ENCODE data around the gene TPPP2.
"Not testable (repeated sequence)": the region's sequence is repeated elsewhere in the genome, so short reads cannot be mapped to it uniquely, and the experiment has no call there.

The TPPP2 gene

DNA sequence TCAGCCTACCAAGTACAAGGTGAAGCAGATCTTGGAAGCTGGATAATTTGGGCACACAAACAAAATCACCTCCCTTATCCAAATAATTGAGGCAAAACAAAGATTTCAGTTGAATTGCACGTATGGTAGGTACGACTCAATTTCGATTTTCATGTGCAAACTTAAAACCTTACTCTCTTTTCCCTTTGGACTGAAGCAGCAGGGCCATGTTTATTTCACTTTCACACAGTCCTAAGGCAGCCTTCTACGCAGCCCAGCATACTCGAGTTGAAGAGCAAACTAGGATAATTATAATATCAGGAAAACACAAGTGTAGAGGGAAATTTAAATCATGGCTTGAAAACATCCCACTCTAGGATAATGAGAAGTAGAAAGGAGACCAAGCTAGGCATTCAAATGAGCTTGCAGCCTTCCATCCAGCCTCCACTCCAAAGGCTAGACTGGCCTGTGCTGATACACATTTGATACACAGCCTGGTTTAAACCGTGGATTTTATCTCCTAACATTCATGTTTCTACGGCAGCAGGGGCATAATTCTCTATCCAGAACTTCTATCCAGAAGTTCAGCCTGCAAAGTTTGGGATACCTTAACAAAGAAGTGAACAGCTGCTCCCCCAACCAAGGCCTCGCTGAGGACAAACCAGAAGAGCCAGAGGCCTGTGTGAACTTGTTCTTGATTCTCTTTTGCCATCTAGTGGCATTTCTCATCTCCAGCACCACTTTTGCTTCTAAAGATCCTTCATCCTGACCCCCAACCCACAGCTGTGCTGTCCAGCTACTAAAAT is 9.8 kb downstream of the TPPP2 start:
- FAIRE-seq, result peak; percentile 60

DNA sequence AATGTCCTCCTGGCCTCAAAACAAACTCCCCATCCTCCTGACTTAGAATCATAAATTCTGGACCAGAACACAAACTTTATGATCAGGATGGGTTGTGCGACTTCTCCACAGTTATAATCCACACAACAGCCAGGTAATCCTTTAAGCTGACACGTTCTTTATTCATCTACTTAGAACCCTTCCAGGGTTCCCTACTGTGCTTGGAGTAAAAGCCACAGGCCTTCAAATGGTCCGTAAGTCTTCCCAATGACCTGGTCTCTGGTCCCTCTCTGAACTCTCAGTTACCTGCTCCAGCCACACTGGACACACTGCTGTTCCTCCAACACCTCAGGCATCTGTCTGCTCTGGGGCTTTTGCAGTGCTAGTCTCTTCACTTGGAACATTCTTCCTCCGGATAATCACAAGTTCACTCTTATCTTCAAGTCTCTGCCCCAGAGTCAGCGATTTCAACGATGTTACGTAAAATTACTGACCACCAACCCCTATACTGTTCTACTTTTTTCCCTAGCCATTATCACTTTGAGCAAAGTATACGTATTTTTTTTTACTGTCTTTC is 10.4 kb downstream of the TPPP2 start:
- no peak for FAIRE-seq

GRCh38 chr14:21040941-21041340 is 10.9 kb downstream of the TPPP2 start:
- not testable (repeated sequence) for FAIRE-seq

- FAIRE-seq, result no peak
Observed at GRCh38 chr14:21041676-21042433, 11.8 kb downstream of the TPPP2 start, which contains the start of gene RNASE7. RNASE7 (plus strand) TSS chr14:21042362; CDS start chr14:21042993, 631 bp downstream.

DNA sequence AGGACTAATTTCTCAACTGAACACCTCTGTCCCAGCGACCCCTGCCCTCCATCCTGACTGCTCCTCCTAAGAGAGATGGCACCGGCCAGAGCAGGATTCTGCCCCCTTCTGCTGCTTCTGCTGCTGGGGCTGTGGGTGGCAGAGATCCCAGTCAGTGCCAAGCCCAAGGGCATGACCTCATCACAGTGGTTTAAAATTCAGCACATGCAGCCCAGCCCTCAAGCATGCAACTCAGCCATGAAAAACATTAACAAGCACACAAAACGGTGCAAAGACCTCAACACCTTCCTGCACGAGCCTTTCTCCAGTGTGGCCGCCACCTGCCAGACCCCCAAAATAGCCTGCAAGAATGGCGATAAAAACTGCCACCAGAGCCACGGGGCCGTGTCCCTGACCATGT is 12.9 kb downstream of the TPPP2 start:
- no peak for FAIRE-seq

DNA sequence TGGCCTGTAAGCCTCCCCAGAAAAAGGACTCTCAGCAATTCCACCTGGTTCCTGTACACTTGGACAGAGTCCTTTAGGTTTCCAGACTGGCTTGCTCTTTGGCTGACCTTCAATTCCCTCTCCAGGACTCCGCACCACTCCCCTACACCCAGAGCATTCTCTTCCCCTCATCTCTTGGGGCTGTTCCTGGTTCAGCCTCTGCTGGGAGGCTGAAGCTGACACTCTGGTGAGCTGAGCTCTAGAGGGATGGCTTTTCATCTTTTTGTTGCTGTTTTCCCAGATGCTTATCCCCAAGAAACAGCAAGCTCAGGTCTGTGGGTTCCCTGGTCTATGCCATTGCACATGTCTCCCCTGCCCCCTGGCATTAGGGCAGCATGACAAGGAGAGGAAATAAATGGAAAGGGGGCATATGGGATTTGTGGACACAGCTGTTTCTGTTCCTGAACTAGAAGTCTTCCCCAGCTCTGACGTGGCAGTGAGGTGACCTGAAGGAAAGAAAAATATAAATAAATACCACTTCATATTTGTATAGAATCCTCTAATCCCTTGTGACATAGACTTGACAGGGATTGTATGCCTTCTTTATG is 13.5 kb downstream of the TPPP2 start:
- no peak for FAIRE-seq

GRCh38 chr14:21043974-21044618 is 14.1 kb downstream of the TPPP2 start:
- no peak for FAIRE-seq

- no peak for FAIRE-seq
Observed at GRCh38 chr14:21047378-21047781, 17.4 kb downstream of the TPPP2 start.

DNA sequence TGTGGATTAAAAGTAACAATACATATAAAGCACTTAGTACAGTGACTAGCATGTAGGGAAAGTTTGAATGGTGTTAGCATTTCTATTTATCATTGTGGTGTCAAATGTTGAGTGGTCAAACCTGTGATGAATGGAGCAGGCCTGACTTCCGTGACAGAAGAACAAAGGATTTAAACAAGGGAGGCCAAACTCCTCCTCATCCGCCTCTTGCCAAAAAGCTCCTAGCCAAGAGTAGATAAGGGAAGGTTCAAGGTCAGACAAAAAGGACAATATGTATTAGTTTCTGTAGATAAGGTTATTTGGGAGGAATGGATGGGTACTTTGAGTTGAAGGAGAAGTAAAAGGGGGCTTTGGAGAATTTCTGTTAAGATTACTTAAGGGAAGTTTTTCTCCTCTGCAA is 18.6 kb downstream of the TPPP2 start:
- no peak for FAIRE-seq

DNA sequence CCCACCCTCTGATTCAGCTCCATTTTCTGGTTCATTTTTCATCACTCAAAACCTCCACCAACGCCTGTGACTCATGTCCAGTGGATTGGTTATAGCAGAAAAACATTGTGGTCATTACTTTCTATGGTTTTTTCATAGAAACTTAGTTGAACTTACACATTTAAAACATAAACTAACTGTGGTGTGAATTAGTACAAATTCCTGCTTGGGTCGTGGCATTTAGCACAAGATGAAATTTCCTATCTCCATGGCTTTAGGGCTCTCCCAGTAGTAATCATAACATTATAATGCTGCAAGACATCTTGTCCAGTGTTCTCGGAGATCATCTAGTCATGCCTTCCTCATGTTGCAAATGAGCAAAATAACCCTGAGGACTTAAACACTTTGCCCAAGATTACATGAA is 19.3 kb downstream of the TPPP2 start:
- FAIRE-seq, result no peak

- no peak for FAIRE-seq
Observed at GRCh38 chr14:21050597-21050996, 20.6 kb downstream of the TPPP2 start.

GRCh38 chr14:21053184-21054122 is 23.4 kb downstream of the TPPP2 start:
- FAIRE-seq, result no peak

- FAIRE-seq, result no peak
Observed at GRCh38 chr14:21054123-21054767, 24.2 kb downstream of the TPPP2 start.

DNA sequence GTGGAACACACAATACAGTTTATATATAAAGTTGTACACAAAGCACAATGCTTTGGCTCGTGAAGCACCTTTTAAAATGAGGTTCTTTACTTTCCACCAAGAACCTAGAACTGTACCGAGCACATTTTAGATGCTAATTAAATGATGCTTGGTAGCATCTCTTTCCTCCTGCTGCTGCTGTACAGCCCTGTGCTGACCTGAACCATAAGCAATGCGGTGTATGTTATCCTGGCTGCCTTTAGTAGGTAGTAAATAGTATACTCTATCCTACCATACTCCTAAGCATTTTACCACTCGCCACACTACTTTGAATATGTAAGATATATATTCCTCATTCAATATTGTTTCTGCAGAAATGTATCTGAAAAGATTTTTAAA is 24.7 kb downstream of the TPPP2 start:
- FAIRE-seq, result no peak

DNA sequence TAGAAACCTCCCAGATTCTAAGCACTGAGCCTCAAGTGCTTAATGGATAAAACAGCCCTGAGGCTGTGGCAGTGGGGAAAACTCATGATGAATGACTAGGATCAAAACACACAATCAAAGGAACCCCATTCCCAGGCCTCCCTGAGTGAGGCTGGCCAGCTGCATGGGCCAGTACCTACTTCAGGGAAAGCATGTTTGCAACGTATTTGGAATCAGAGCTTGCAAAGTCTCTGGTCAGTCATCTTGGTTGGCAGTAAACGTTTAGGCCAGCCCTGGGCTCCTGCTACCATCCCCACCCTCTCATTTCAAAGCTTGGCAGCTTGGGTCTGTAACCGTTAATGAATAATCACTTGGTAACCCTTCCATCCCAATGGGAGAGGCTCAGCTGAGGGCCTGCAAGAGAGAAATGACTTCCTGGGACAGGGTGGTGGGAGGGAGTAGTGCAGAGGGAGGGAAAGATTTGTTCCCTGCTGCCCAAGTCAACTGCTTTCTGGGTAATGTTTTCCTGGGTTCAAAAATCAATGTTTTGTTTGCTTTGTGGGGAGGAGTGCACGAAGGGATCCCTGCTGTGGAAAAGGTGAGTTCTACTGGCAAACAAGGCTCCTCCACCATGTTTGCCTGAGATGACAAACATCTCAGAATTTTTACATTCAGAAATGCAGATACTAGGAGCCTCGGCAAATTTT is 25.6 kb downstream of the TPPP2 start:
- no peak for FAIRE-seq

GRCh38 chr14:21056520-21057163 is 26.6 kb downstream of the TPPP2 start:
- no peak for FAIRE-seq

GRCh38 chr14:21057803-21058675 is 28.0 kb downstream of the TPPP2 start, which contains the start of gene RNASE8:
RNASE8 (plus strand) TSS chr14:21057822; CDS start chr14:21057893, 71 bp downstream.
- FAIRE-seq, result no peak

DNA sequence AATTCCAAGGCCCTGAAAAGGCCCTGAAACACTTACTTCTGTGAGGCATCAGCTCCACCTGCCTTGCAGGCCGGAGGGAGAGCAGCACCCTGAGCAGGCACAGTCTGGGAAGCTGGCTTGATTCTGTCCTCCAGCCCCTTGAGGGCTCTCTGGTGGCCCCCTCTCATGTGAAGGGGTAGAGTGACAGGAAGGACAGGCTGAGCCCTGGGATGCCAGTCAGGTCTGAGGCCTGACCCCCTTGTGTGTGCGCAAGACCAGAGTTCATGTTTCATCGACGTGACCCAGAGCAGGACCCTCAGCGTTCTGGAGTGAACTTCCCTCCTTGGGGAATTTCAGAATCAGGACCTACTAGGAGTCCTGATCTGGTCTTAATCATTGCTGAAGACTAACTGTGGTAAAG is 28.9 kb downstream of the TPPP2 start:
- FAIRE-seq, result no peak
